HepG2 (cell line): ENCODE measurements around the gene ABCC5. TPM values are rescaled to one million over a fixed set of nuclear protein-coding genes. Genes with fewer than 3 reads are reported as not detected.

Source experiments
- BORCS8-MEF2B ChIP-seq: sonication (generic); formaldehyde crosslinking; IDR thresholded peaks from 2 replicates; pipeline ENCODE4 v1.8.0; 2022; ENCODE audit warnings: mild to moderate bottlenecking, missing genetic modification reagents
- DMAP1 ChIP-seq: IDR thresholded peaks from 2 replicates; pipeline ENCODE4 v1.6.1; 2016
- ERF ChIP-seq: IDR thresholded peaks from 2 replicates; pipeline ENCODE4 v1.6.1; 2018; ENCODE audit warnings: missing biosample characterization, missing genetic modification reagents
- HDAC2 ChIP-seq: sonication (generic); formaldehyde crosslinking; IDR thresholded peaks from 2 replicates; pipeline ENCODE4 v1.4.0; 2020; ENCODE audit warnings: missing genetic modification reagents
- KAT8 ChIP-seq: IDR thresholded peaks from 2 replicates; pipeline ENCODE4 v1.6.1; 2016; ENCODE audit warnings: missing genetic modification reagents, missing compliant biosample characterization
- KLF13 ChIP-seq: sonication (generic); formaldehyde crosslinking; IDR thresholded peaks from 2 replicates; pipeline ENCODE4 v1.4.0; 2020; ENCODE audit warnings: mild to moderate bottlenecking, missing genetic modification reagents
- MED8 ChIP-seq: sonication (generic); formaldehyde crosslinking; IDR thresholded peaks from 2 replicates; pipeline ENCODE4 v1.8.1; 2023; ENCODE audit warnings: mild to moderate bottlenecking, missing genetic modification reagents; ENCODE audit not compliant: insufficient replicate concordance
- MYNN ChIP-seq: sonication (generic); formaldehyde crosslinking; IDR thresholded peaks from 2 replicates; pipeline ENCODE4 v1.4.0; 2020; ENCODE audit warnings: mild to moderate bottlenecking, low read depth, missing genetic modification reagents
- NCOA5 ChIP-seq: sonication (generic); formaldehyde crosslinking; IDR thresholded peaks from 2 replicates; pipeline ENCODE4 v1.4.0; 2020; ENCODE audit warnings: missing genetic modification reagents
- POGZ ChIP-seq: sonication (generic); formaldehyde crosslinking; IDR thresholded peaks from 2 replicates; pipeline ENCODE4 v1.4.0; 2020; ENCODE audit warnings: mild to moderate bottlenecking, missing genetic modification reagents
- RXRB ChIP-seq: IDR thresholded peaks from 2 replicates; pipeline ENCODE4 v1.6.1; 2016; ENCODE audit warnings: borderline replicate concordance, missing genetic modification reagents, missing compliant biosample characterization
- SAP130 ChIP-seq: IDR thresholded peaks from 2 replicates; pipeline ENCODE4 v1.6.1; 2016; ENCODE audit warnings: low read depth
- SETDB1 ChIP-seq: sonication (generic); formaldehyde crosslinking; IDR thresholded peaks from 2 replicates; pipeline ENCODE4 v1.5.1; 2020; ENCODE audit warnings: missing genetic modification reagents, mild to moderate bottlenecking, borderline replicate concordance
- SUZ12 ChIP-seq: fragments of 150-350 bp; IDR thresholded peaks from 2 replicates; pipeline ENCODE4 v1.6.1; 2014; ENCODE audit warnings: low read depth, low read length
- TMF1 ChIP-seq: sonication (generic); formaldehyde crosslinking; IDR thresholded peaks from 2 replicates; pipeline ENCODE4 v1.8.1; 2022; ENCODE audit warnings: low read depth, missing genetic modification reagents
- U2AF2 ChIP-seq: fragments of 200-400 bp; formaldehyde crosslinking; IDR thresholded peaks from 2 replicates; pipeline ENCODE4 v1.6.1; 2017; ENCODE audit warnings: low read depth, mild to moderate bottlenecking, low read length
- ZBTB20 ChIP-seq: sonication (generic); formaldehyde crosslinking; IDR thresholded peaks from 2 replicates; pipeline ENCODE4 v1.8.1; 2023; ENCODE audit warnings: missing genetic modification reagents, low read depth, mild to moderate bottlenecking, borderline replicate concordance
- ZKSCAN8 ChIP-seq: IDR thresholded peaks from 2 replicates; pipeline ENCODE4 v1.6.1; 2016; ENCODE audit warnings: borderline replicate concordance, missing genetic modification reagents, missing compliant biosample characterization
- ZMAT3 ChIP-seq: sonication (generic); formaldehyde crosslinking; conservative IDR thresholded peaks from 2 replicates; pipeline ENCODE4 v1.7.0; 2021; ENCODE audit warnings: missing genetic modification reagents
- ZMYM2 ChIP-seq: sonication (generic); formaldehyde crosslinking; IDR thresholded peaks from 2 replicates; pipeline ENCODE4 v1.8.0; 2022; ENCODE audit warnings: mild to moderate bottlenecking, missing genetic modification reagents
- ZNF350 ChIP-seq: sonication (generic); formaldehyde crosslinking; IDR thresholded peaks from 2 replicates; pipeline ENCODE4 v1.4.0; 2020; ENCODE audit warnings: mild to moderate bottlenecking, low read depth, missing genetic modification reagents, borderline replicate concordance
- ZNF7 ChIP-seq: IDR thresholded peaks from 2 replicates; pipeline ENCODE4 v1.6.1; 2016; ENCODE audit warnings: missing biosample characterization, missing genetic modification reagents
- ZSCAN20 ChIP-seq: sonication (generic); formaldehyde crosslinking; IDR thresholded peaks from 2 replicates; pipeline ENCODE4 v1.4.0; 2020; ENCODE audit warnings: missing genetic modification reagents, mild to moderate bottlenecking, borderline replicate concordance
- ZSCAN22 ChIP-seq: sonication (generic); formaldehyde crosslinking; IDR thresholded peaks from 2 replicates; pipeline ENCODE4 v1.4.0; 2020; ENCODE audit warnings: mild to moderate bottlenecking, missing genetic modification reagents
- polyA plus RNA-seq, 8 experiments: library from polyadenylated mRNA; depleted of rRNA in 3 of 8; stranded (reverse) in 7 of 8; unstranded in 1 of 8; fragments of >200 nt; fragmentation: Illumina TruSeq in 4 of 8; extraction: Trizol in 4 of 8; gene quantifications; 2 replicates each; pipeline versions ENCODE4 v1.2.1 to v1.2.3, GENCODE V29; 2011 to 2016; ENCODE audit warnings: low read depth in 4 of 8, missing spikeins in 1 of 8, mixed read lengths in 1 of 8; ENCODE audit not compliant: insufficient read depth in 1 of 8
- total RNA-seq, 5 experiments: library from RNA; depleted of rRNA; stranded (reverse); fragments of >200 nt; fragmentation: Illumina TruSeq; extraction: Trizol; gene quantifications; 2 replicates each; pipeline ENCODE4 v1.2.3, GENCODE V29; 2016; ENCODE audit warnings: low read depth in 1 of 5
- TF ChIP-seq, protein P1 (sequence below): sonication (generic); formaldehyde crosslinking; IDR thresholded peaks from 2 replicates; pipeline ENCODE4 v1.8.0; 2022; ENCODE audit warnings: missing genetic modification reagents, mild to moderate bottlenecking, moderate library complexity, borderline replicate concordance
- TF ChIP-seq, protein P2 (sequence below): sonication (generic); formaldehyde crosslinking; IDR thresholded peaks from 2 replicates; pipeline ENCODE4 v1.4.0; 2020; ENCODE audit warnings: low read depth, missing genetic modification reagents

The ABCC5 gene
- total and polyA plus RNA-seq, 2 of the 13 experiments (the other 11 are each of a cell fraction or from before 2014, with no cell fraction given), result 12.5 to 12.7 TPM

DNA sequence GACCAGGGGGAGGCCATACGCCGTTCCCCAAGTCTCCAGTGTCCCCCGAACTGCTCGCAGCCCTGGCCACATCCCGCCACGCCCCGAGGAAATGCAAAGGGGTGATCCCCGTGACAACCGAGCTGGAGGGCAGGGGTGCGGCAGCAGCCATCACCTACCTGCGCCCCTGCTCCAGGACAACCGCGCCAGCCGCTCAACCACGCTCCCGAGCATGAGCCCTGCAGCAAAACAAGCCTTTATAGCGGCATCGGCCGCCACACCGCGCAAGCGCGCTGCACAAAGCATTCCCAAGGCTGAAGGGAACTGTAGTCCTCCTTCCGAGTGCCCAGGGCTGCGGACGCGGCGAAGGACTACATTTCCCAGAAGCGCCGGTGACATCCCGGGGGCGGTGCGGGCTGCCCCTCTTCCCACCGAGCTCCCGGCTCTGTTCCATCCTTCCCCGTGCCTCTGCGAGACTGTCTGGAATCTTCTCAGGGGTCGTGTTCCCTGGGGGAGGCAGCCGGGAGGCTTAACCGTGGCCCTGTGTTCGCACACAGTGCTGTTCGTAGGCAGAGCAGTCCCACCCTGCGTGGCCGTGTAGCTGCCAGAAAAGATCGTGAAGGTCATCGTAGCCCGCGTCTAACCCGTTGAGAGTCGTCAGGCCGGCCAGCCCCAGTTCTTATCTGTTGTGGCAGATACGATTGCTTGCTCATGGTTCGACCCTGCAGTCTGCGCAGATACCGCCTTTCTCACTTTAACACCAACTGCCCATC is at the start of gene ABCC5 (continued):
- TF ChIP-seq SAP130 (CRISPR knock-in tag), result peak; percentile 81
- TF ChIP-seq, protein P1, sequence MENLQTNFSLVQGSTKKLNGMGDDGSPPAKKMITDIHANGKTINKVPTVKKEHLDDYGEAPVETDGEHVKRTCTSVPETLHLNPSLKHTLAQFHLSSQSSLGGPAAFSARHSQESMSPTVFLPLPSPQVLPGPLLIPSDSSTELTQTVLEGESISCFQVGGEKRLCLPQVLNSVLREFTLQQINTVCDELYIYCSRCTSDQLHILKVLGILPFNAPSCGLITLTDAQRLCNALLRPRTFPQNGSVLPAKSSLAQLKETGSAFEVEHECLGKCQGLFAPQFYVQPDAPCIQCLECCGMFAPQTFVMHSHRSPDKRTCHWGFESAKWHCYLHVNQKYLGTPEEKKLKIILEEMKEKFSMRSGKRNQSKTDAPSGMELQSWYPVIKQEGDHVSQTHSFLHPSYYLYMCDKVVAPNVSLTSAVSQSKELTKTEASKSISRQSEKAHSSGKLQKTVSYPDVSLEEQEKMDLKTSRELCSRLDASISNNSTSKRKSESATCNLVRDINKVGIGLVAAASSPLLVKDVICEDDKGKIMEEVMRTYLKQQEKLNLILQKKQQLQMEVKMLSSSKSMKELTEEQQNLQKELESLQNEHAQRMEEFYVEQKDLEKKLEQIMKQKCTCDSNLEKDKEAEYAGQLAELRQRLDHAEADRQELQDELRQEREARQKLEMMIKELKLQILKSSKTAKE (CRISPR knock-in tag), result peak; percentile 21; the same call in 1 of the 2 replicates
- peak; percentile 65; the same call in 1 of the 2 replicates for TF ChIP-seq ZSCAN20 (CRISPR knock-in tag)
- TF ChIP-seq SETDB1 (CRISPR knock-in tag), result no peak
- TF ChIP-seq BORCS8-MEF2B (CRISPR knock-in tag), result no peak
- TF ChIP-seq ZSCAN22 (CRISPR knock-in tag), result 0 out of 2 replicates have a peak, but pooled peaks have one; percentile 14
- 0 out of 2 replicates have a peak, but pooled peaks have one; percentile 74 for TF ChIP-seq KAT8 (CRISPR knock-in tag)
- TF ChIP-seq ZNF7, result no peak
- TF ChIP-seq KLF13 (CRISPR knock-in tag), result 0 out of 2 replicates have a peak, but pooled peaks have one; percentile 30
- peak; percentile 43 for TF ChIP-seq DMAP1 (CRISPR knock-in tag)
- TF ChIP-seq ZKSCAN8 (CRISPR knock-in tag), result peak; percentile 52; the same call in 1 of the 2 replicates
- TF ChIP-seq MED8 (CRISPR knock-in tag), result peak; percentile 42
- peak; percentile 21; the same call in 1 of the 2 replicates for TF ChIP-seq ZBTB20 (CRISPR knock-in tag)
- TF ChIP-seq SUZ12, result peak; percentile 70
- no peak for TF ChIP-seq MYNN
- no peak for TF ChIP-seq HDAC2
- TF ChIP-seq TMF1 (CRISPR knock-in tag), result peak; percentile 55; the same call in 1 of the 2 replicates
- TF ChIP-seq U2AF2, result no peak
- no peak for TF ChIP-seq ZMAT3
- TF ChIP-seq, protein P2, sequence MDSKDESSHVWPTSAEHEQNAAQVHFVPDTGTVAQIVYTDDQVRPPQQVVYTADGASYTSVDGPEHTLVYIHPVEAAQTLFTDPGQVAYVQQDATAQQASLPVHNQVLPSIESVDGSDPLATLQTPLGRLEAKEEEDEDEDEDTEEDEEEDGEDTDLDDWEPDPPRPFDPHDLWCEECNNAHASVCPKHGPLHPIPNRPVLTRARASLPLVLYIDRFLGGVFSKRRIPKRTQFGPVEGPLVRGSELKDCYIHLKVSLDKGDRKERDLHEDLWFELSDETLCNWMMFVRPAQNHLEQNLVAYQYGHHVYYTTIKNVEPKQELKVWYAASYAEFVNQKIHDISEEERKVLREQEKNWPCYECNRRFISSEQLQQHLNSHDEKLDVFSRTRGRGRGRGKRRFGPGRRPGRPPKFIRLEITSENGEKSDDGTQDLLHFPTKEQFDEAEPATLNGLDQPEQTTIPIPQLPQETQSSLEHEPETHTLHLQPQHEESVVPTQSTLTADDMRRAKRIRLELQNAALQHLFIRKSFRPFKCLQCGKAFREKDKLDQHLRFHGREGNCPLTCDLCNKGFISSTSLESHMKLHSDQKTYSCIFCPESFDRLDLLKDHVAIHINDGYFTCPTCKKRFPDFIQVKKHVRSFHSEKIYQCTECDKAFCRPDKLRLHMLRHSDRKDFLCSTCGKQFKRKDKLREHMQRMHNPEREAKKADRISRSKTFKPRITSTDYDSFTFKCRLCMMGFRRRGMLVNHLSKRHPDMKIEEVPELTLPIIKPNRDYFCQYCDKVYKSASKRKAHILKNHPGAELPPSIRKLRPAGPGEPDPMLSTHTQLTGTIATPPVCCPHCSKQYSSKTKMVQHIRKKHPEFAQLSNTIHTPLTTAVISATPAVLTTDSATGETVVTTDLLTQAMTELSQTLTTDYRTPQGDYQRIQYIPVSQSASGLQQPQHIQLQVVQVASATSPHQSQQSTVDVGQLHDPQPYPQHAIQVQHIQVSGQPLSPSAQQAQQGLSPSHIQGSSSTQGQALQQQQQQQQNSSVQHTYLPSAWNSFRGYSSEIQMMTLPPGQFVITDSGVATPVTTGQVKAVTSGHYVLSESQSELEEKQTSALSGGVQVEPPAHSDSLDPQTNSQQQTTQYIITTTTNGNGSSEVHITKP (CRISPR knock-in tag), result no peak
- TF ChIP-seq NCOA5, result no peak
- TF ChIP-seq ZNF350 (CRISPR knock-in tag), result peak; percentile 85; the same call in 1 of the 2 replicates
- no peak for TF ChIP-seq RXRB (CRISPR knock-in tag)
- peak; percentile 23 for TF ChIP-seq POGZ (CRISPR knock-in tag)
- TF ChIP-seq ERF (CRISPR knock-in tag), result peak; percentile 28
- peak; percentile 16; the same call in 1 of the 2 replicates for TF ChIP-seq ZMYM2 (CRISPR knock-in tag)
